HG03175 (cell line): ENCODE results near the gene SLC2A4.

Experiments
- ATAC-seq: cut with Tn5 transposase; IDR thresholded peaks from one replicate; pipeline ENCODE4 v1.9.1; 2021; ENCODE audit warnings: mild to moderate bottlenecking, moderate library complexity; ENCODE audit not compliant: unreplicated experiment

The SLC2A4 gene

GRCh38 chr17:7246779-7247178, 34.7 kb upstream of the SLC2A4 start:
- ATAC-seq, result no peak

DNA sequence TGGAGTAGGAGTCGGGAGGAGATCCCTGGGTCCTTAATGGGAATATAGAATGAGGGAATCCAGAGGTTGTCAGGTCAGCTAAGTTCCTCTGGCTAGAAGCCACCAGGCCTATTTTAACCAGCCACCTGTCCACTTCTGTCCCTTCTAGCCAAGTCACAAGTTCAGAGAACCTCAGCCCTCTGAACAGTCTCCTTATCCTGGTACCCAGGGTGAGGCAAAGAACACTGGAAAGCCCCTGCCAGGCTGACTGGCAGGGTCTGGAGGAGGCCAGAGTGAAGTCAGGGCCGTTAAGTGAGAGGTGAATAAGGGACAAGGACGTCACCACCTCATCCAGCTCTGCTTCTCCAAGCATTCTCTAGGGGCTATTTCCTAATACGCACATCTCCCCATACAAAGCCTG, 32.7 kb upstream of the SLC2A4 start:
- no peak for ATAC-seq

- ATAC-seq, result no peak
These were observed 32.3 kb upstream of the SLC2A4 start for GRCh38 chr17:7249214-7249613.

DNA sequence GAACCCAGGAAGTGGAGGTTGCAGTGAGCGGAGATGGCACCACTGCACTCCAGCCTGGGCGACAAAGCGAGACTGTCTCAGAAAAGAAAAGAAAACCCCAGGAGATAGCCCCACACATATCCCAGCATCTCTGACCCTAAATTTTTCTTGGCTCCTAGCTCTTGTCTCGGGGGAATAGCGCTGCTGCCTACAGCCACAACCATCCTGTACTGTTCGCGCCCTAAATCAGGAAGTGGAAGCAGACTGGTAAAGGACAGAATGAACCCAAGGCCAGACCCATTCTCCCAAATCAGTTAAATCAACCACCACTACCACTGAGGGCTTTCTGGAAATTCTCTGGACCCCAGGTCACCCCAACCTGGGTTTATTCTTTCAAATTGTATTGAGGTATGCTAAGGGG, 31.7 kb upstream of the SLC2A4 start:
- ATAC-seq, result no peak

DNA sequence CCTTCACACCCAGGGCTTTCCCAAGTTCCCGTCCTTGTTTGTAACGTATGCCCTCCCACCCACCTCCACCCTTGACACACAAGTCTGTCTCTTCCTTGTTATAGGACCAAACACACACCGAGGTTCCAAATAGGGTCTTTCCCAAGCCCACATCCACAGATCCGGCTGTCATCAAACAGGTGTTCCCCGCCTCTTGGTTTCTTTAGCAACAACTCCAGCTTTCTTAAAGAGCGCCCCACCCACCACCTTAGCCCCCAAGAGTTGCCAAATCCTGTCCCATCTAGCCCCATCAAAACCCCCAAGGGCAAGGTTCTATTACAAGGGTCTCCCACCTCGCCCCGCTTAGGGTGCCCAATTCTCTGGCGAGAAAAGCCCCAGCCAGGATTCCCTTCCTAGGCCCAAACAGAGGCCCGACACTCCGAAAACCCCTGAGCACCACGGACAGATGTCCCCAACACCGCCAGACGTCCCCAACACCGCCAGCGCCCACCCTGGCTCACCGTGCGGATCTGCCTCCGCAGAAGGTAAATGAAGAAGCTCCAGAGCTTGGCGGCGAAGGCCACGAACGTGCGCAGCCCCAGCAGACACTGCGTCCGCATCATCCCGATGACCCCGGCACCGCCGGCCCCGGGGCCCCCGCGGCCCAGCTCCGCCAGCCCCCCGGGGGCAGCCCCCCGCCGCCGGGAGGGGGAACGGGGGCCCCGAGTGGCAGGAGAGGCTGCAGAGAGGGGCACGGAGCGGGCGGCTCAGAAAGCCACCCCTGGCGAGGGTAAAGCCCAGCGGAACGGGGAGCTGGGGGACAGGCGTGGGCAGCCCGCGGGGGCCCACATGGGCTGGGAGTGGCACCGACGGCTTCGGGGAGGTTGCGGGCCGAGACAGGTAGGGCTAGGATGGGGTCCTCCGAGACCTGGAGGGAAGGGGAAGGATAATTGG, 30.6 kb upstream of the SLC2A4 start:
- no peak for ATAC-seq

- ATAC-seq, result peak; percentile 86
These were observed 29.8 kb upstream of the SLC2A4 start, which contains the start of gene CTDNEP1 for GRCh38 chr17:7251661-7252175. Gene CTDNEP1 (minus strand): TSS chr17:7251734. CDS start chr17:7251296, 438 bp downstream.

GRCh38 chr17:7252176-7253043, 29.1 kb upstream of the SLC2A4 start, which contains the start of gene ELP5:
Gene ELP5 (plus strand): TSS chr17:7252215. CDS start chr17:7252551, 336 bp downstream.
- ATAC-seq, result peak; percentile 58

DNA sequence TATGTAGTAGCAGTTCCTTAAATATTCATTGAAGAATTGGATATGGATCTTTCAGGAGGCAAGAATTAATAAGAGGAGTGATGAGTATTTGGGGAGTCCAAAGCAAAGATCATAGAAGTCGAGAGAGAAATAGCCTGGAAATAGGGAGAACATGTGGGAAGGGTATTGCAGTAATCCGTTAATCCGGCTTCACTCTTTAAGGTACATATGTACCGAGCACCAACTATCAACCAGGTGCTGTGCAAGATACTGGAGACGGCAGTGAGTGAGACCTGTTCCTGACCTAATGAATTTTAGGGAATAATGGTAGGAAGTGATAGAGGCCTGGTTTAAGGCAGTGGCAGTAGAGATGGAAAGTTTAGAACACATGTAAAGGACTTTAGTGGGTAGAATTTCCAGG, 28.4 kb upstream of the SLC2A4 start:
- no peak for ATAC-seq

- no peak for ATAC-seq
These were observed 27.0 kb upstream of the SLC2A4 start for GRCh38 chr17:7254511-7254910.

DNA sequence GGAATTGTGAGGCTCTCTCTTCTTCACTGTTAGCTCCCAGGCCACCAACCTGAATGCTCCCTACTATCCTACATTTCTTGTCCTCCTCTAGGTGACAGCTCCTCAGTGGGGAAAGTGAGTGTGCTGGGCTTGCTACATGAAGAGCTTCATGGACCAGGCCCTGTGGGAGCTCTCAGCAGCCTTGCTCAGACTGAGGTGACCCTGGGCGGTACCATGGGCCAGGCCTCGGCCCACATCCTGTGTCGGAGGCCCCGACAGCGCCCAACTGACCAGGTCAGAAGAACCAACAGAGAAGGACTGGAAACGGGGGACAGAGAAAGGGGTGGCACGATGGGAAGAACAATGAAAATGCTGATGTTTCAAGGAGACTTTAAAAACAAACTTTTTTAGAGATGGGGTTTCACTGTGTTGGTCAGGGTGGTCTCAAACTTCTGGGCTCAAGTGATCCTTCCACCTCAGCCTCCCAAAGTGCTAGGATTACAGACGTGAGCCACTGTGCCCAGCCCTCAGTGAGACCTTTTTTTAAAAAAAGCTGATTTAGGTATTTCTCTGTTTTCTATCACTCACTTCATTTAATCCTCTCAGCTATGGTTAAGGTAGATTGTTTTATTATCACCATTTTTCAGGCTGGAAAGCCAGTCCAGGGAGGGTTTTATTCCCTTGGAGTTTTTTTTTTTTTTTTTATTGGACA, 24.6 kb upstream of the SLC2A4 start:
- no peak for ATAC-seq

DNA sequence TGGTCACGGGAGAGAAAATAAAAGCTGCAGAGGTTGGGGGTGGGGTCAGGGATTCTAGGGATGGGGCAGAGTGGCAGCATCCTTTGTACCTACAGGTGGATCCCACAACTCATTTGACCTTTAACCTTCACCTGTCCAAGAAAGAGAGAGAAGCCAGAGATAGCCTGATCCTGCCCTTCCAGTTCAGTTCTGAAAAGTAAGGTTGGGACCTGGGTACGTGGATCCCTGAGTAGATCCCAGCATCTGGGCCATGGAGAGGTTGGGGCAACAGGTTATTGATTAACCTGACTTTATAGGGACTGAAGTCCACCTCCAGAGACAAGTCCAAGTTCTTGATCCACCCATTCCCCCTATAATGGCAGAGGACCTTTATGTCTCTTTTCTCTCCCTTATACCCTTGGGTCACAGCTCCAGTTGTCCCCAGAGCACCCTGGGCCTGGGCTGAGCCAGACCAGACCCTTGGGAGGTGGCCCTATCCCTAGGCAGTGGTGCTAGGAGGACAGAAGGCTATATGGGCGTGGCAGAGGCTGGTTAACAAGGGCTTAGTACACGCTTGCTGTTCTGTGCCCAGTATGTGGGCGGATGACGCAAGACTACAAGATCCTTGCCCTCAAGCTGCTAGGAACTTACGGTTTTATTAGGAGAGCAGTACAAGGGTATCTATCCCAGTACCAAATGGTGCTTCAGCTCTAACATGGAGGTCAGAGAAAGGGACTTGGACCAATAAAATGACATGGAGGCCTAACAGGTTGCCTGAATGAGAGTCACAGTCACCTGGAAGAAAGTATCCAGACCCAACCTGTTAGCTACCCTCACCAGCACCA, 22.6 kb upstream of the SLC2A4 start:
- ATAC-seq, result no peak

DNA sequence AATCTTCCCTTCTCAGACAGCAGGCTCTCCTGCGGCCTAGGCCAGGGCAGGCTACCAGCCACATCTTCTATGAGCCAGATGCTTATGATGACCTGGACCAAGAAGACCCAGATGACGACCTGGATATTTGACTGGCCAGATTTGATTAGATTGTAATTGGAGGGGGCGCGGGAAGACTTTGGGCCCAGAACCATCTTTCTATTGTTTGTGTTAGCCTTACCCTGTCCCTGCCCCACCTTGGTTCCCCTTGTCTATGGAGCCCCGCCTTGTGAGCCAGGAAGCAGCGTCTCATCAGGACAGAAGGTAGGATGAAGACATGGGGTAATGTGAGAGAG, 22.0 kb upstream of the SLC2A4 start:
- ATAC-seq, result no peak

GRCh38 chr17:7260151-7260550, 21.4 kb upstream of the SLC2A4 start:
- ATAC-seq, result no peak

- ATAC-seq, result no peak
These were observed 20.7 kb upstream of the SLC2A4 start for GRCh38 chr17:7260651-7261378.

GRCh38 chr17:7261379-7262191, 19.9 kb upstream of the SLC2A4 start:
- ATAC-seq, result no peak

GRCh38 chr17:7262192-7262934, 19.2 kb upstream of the SLC2A4 start, which contains the start of gene CLDN7:
Gene CLDN7 (minus strand): TSS chr17:7262478. CDS start chr17:7262043, 435 bp downstream.
- no peak for ATAC-seq

GRCh38 chr17:7262935-7263800, 18.4 kb upstream of the SLC2A4 start:
- ATAC-seq, result no peak
